H9 (cell line): Measurements from ENCODE around the gene LASP1. TPM values are rescaled to one million over a fixed set of nuclear protein-coding genes. Genes with fewer than 3 reads are reported as not detected.

Source experiments
- DNase-seq: peaks from one replicate; pipeline ENCODE4 v3.0.0-alpha.2; 2017
- H2AFZ ChIP-seq: one replicate; pipeline ENCODE4 v1.6.1; 2013; ENCODE audit warnings: mild to moderate bottlenecking, low read length, control low read depth, moderate library complexity
- H2AK5ac ChIP-seq: 2 replicates; pipeline ENCODE4 v1.6.1; 2013; ENCODE audit warnings: low read length, control low read depth, mixed read lengths; ENCODE audit not compliant: insufficient read length
- H2BK120ac ChIP-seq: one replicate; pipeline ENCODE4 v1.6.1; 2013; ENCODE audit warnings: low read depth, mild to moderate bottlenecking, low read length, control low read depth, inconsistent platforms; ENCODE audit not compliant: poor library complexity, severe bottlenecking
- H2BK12ac ChIP-seq: 2 replicates; pipeline ENCODE4 v1.6.1; 2013; ENCODE audit warnings: low read length, control low read depth, mixed read lengths, low read depth; ENCODE audit not compliant: insufficient read length
- H2BK15ac ChIP-seq: 2 replicates; pipeline ENCODE4 v1.6.1; 2013; ENCODE audit warnings: low read depth, low read length, control low read depth
- H2BK20ac ChIP-seq: one replicate; pipeline ENCODE4 v1.6.1; 2013; ENCODE audit warnings: low read depth, mild to moderate bottlenecking, low read length, control low read depth, inconsistent platforms; ENCODE audit not compliant: poor library complexity, severe bottlenecking
- H2BK5ac ChIP-seq: 2 replicates; pipeline ENCODE4 v1.6.1; 2013; ENCODE audit warnings: low read length, control low read depth, mixed read lengths; ENCODE audit not compliant: insufficient read length
- H3K14ac ChIP-seq: 2 replicates; pipeline ENCODE4 v1.6.1; 2013; ENCODE audit warnings: low read length, control low read depth; ENCODE audit not compliant: insufficient read depth
- H3K18ac ChIP-seq: 2 replicates; pipeline ENCODE4 v1.6.1; 2013; ENCODE audit warnings: low read depth, mild to moderate bottlenecking, mixed read lengths, low read length, control low read depth; ENCODE audit not compliant: insufficient read length
- H3K23ac ChIP-seq: 2 replicates; pipeline ENCODE4 v1.6.1; 2013; ENCODE audit warnings: low read length, control low read depth, mixed read lengths, low read depth; ENCODE audit not compliant: insufficient read length
- H3K23me2 ChIP-seq: 2 replicates; pipeline ENCODE4 v1.6.1; 2013; ENCODE audit warnings: low read depth, mild to moderate bottlenecking, mixed read lengths, low read length, control low read depth; ENCODE audit not compliant: insufficient read length, poor library complexity, severe bottlenecking
- H3K27ac ChIP-seq: 2 replicates; pipeline ENCODE4 v1.5.1; 2013; ENCODE audit warnings: low read length, control low read depth, mixed read lengths, low read depth; ENCODE audit not compliant: insufficient read length
- H3K27me3 ChIP-seq: 2 replicates; pipeline ENCODE4 v1.6.1; 2013; ENCODE audit warnings: low read length, control low read depth, inconsistent platforms; ENCODE audit not compliant: insufficient read depth
- H3K4ac ChIP-seq: 2 replicates; pipeline ENCODE4 v1.6.1; 2013; ENCODE audit warnings: low read depth, mild to moderate bottlenecking, control low read depth, inconsistent platforms, low read length, moderate library complexity
- H3K4me1 ChIP-seq: 2 replicates; pipeline ENCODE4 v1.6.1; 2013; ENCODE audit warnings: low read length, control low read depth, inconsistent platforms; ENCODE audit not compliant: insufficient read depth
- H3K4me2 ChIP-seq: 2 replicates; pipeline ENCODE4 v1.6.1; 2013; ENCODE audit warnings: low read length, control low read depth, mixed read lengths; ENCODE audit not compliant: insufficient read length, insufficient read depth
- H3K56ac ChIP-seq: 2 replicates; pipeline ENCODE4 v1.6.1; 2013; ENCODE audit warnings: low read depth, mild to moderate bottlenecking, mixed read lengths, low read length, control low read depth; ENCODE audit not compliant: insufficient read length
- H3K79me1 ChIP-seq: 2 replicates; pipeline ENCODE4 v1.6.1; 2013; ENCODE audit warnings: low read depth, mild to moderate bottlenecking, moderate library complexity, low read length, control low read depth, inconsistent platforms; ENCODE audit not compliant: insufficient read depth, poor library complexity, severe bottlenecking
- H3K79me2 ChIP-seq: 2 replicates; pipeline ENCODE4 v1.6.1; 2013; ENCODE audit warnings: low read length, control low read depth, inconsistent platforms; ENCODE audit not compliant: insufficient read depth
- H3K9ac ChIP-seq: 2 replicates; pipeline ENCODE4 v1.6.1; 2013; ENCODE audit warnings: low read length, control low read depth, mixed read lengths; ENCODE audit not compliant: insufficient read length; ENCODE audit errors: extremely low read depth
- H3K9me3 ChIP-seq: one replicate; pipeline ENCODE4 v1.6.1; 2013; ENCODE audit warnings: low read depth, low read length, inconsistent platforms; ENCODE audit not compliant: control insufficient read depth
- H3T11ph ChIP-seq: one replicate; pipeline ENCODE4 v1.6.1; 2013; ENCODE audit warnings: mild to moderate bottlenecking, low read length, control low read depth, inconsistent platforms
- H4K20me1 ChIP-seq: one replicate; pipeline ENCODE4 v1.6.1; 2013; ENCODE audit not compliant: control insufficient read depth, insufficient read length, insufficient read depth
- H4K5ac ChIP-seq: 2 replicates; pipeline ENCODE4 v1.6.1; 2013; ENCODE audit warnings: low read depth, mild to moderate bottlenecking, mixed read lengths, low read length, control low read depth; ENCODE audit not compliant: insufficient read length
- H4K8ac ChIP-seq: replicated peaks from 2 replicates; pipeline ENCODE4 v1.6.1; 2013; ENCODE audit warnings: low read length, control low read depth, mixed read lengths, low read depth; ENCODE audit not compliant: insufficient read length
- H4K91ac ChIP-seq: 2 replicates; pipeline ENCODE4 v1.6.1; 2013; ENCODE audit warnings: low read depth, mild to moderate bottlenecking, moderate library complexity, mixed read lengths, low read length, control low read depth; ENCODE audit not compliant: insufficient read length
- H3K27ac Mint-ChIP-seq, 3 experiments: 2 replicates in 2 of 3; 3 replicates in 1 of 3; pipeline ENCODE4 v1.8.0; 2020 to 2021; ENCODE audit warnings: mixed read lengths in 3 of 3, mild to moderate bottlenecking in 1 of 3, moderate library complexity in 1 of 3
- H3K27me3 Mint-ChIP-seq: 2 replicates; pipeline ENCODE4 v1.8.0; 2021; ENCODE audit warnings: low read depth, mild to moderate bottlenecking, moderate library complexity, mixed read lengths
- H3K36me3 Mint-ChIP-seq, 3 experiments: 2 replicates in 2 of 3; 3 replicates in 1 of 3; pipeline ENCODE4 v1.8.0; 2020 to 2021; ENCODE audit warnings: low read depth in 3 of 3, mixed read lengths in 3 of 3; ENCODE audit not compliant: insufficient read depth in 1 of 3
- H3K4me1 Mint-ChIP-seq, 2 experiments: 2 replicates each; pipeline ENCODE4 v1.8.0; 2020; ENCODE audit warnings: mixed read lengths in 2 of 2
- H3K4me3 Mint-ChIP-seq, 2 experiments: 2 replicates in 1 of 2; 3 replicates in 1 of 2; pipeline ENCODE4 v1.8.0; 2020 to 2021; ENCODE audit warnings: mild to moderate bottlenecking in 2 of 2, mixed read lengths in 2 of 2, moderate library complexity in 1 of 2
- H3K9me3 Mint-ChIP-seq, 2 experiments: 2 replicates in 1 of 2; 3 replicates in 1 of 2; pipeline ENCODE4 v1.8.0; 2020; ENCODE audit warnings: mild to moderate bottlenecking in 2 of 2, mixed read lengths in 2 of 2, moderate library complexity in 1 of 2
- WGBS: extraction: QIAGEN DNeasy Blood & Tissue Kit; methylation state at CpG from one replicate; pipeline ENCODE4 v1.1.7; 2013; ENCODE audit warnings: missing lambda C conversion rate, low lambda C conversion rate, mixed read lengths; ENCODE audit not compliant: insufficient read length; ENCODE audit errors: extremely low coverage; 5-methylcytosine and 5-hydroxymethylcytosine counted together
- total RNA-seq: library from RNA; stranded (reverse); gene quantifications from 2 replicates; pipeline ENCODE4 v1.2.1, GENCODE V29; 2021
- TF ChIP-seq, protein P1 (sequence below): fragments of 200-600 bp; sonication (generic); conservative IDR thresholded peaks from 3 replicates; pipeline ENCODE4 v1.8.0; 2021; ENCODE audit warnings: antibody characterized with exemption, mild to moderate bottlenecking

The LASP1 gene
- total RNA-seq, 1 experiment from 2014 or later, result 121 TPM

DNA sequence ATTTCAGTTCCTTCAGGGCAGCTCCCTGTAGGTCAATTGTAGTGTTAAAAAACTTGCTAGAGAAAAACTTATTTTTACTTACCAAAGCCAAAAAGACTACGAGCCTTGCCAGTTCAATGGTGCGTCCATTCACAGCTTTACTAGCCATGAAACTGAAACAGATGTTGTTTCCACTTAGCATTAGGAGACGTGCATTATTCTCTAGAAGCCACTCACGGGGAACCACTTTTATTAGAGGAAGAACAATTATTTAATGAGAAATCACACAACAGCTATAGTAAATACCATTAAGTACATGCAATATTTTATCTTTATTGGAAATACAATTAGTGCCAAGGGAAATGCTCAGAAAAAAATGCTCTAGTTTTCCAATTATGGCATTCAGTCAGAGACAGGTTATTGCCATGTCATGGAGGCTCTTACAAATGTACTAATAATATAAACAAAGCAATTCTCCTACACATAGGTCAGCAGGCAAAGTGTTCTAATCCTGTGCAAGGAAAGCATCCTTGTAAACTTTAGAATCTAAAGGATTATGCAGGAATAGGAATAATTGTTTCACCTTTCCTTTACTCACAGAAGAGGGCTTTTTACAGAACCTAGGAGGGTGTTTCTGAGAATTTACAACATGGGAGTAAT, 73.0 kb downstream of the LASP1 start:
- Histone ChIP-seq H4K8ac (no peak overlapping the region), H3K27ac (no peak overlapping the region), H2BK120ac (no peak overlapping the region), H4K20me1 (no peaks in the 10 kb centered on the region), H2BK5ac (no peak overlapping the region), H3K23ac (no peak overlapping the region), H3K79me2 (no peaks in the 10 kb centered on the region), H3K27me3 (no peaks in the 10 kb centered on the region), H2AK5ac (no peak overlapping the region), H3K4me1 (0 out of 2 replicates have a peak, but pooled peaks cover 2% of the 10 kb centered on the region), H3K56ac (no peak overlapping the region), H2BK20ac (no peak overlapping the region), H3K4ac (no peak overlapping the region), H3K4me2 (no peak overlapping the region), H2AFZ (no peak overlapping the region), H3K18ac (no peak overlapping the region), H2BK12ac (no peak overlapping the region), H2BK15ac (no peak overlapping the region), H3K9ac (no peak overlapping the region), H3K79me1 (no peaks in the 10 kb centered on the region), H3K9me3 (no peaks in the 10 kb centered on the region), H3K23me2 (no peaks in the 10 kb centered on the region), H4K91ac (no peak overlapping the region), H4K5ac (no peak overlapping the region), H3K14ac (no peak overlapping the region), H3T11ph (no peak overlapping the region)
- Mint-ChIP-seq H3K27me3 (peaks cover 3% of the 10 kb centered on the region; the same call in 1 of the 2 replicates), H3K36me3 (no peaks in the 10 kb centered on the region), H3K4me3 (no peak overlapping the region), H3K4me1 (peaks cover 5 to 6% of the 10 kb centered on the region in 2 experiments), H3K9me3 (no peaks in the 10 kb centered on the region; a peak in 1 of 5 replicates), H3K27ac (no peak overlapping the region)
- TF ChIP-seq, protein P1, sequence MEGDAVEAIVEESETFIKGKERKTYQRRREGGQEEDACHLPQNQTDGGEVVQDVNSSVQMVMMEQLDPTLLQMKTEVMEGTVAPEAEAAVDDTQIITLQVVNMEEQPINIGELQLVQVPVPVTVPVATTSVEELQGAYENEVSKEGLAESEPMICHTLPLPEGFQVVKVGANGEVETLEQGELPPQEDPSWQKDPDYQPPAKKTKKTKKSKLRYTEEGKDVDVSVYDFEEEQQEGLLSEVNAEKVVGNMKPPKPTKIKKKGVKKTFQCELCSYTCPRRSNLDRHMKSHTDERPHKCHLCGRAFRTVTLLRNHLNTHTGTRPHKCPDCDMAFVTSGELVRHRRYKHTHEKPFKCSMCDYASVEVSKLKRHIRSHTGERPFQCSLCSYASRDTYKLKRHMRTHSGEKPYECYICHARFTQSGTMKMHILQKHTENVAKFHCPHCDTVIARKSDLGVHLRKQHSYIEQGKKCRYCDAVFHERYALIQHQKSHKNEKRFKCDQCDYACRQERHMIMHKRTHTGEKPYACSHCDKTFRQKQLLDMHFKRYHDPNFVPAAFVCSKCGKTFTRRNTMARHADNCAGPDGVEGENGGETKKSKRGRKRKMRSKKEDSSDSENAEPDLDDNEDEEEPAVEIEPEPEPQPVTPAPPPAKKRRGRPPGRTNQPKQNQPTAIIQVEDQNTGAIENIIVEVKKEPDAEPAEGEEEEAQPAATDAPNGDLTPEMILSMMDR, result no peak
- WGBS, result no CpG with 5 or more reads among the region's 4 CpGs
- DNase-seq, result no peak
